Lower lobe of right lung (tissue), 2 donors: ENCODE data around the gene EFCAB12. TPM values are rescaled to one million over a fixed set of nuclear protein-coding genes. Genes with fewer than 3 reads are reported as not detected.
"Not testable (repeated sequence)": the region's sequence is repeated elsewhere in the genome, so short reads cannot be mapped to it uniquely, and the experiment has no call there.

ENCODE experiments used
- ATAC-seq, 2 donors: fragments of 200-7000 bp; cut with Tn5 transposase; one replicate each; pipeline ENCODE4 v1.9.1; 2020 to 2022; ENCODE audit warnings: mild to moderate bottlenecking in 2 of 2, moderate library complexity in 2 of 2
- DNase-seq: peaks from one replicate; pipeline ENCODE4 v3.0.0-alpha.2; 2020
- H3K27ac ChIP-seq: fragments of 200-600 bp; one replicate; pipeline ENCODE4 v1.8.0; 2022
- H3K27me3 ChIP-seq: fragments of 200-600 bp; one replicate; pipeline ENCODE4 v1.8.0; 2022; ENCODE audit warnings: low read depth
- H3K36me3 ChIP-seq: fragments of 200-600 bp; one replicate; pipeline ENCODE4 v1.8.0; 2022; ENCODE audit warnings: mild to moderate bottlenecking
- H3K4me1 ChIP-seq: fragments of 200-600 bp; one replicate; pipeline ENCODE4 v1.8.0; 2022
- H3K4me3 ChIP-seq: fragments of 200-600 bp; one replicate; pipeline ENCODE4 v1.8.0; 2022; ENCODE audit warnings: mild to moderate bottlenecking
- H3K9me3 ChIP-seq: fragments of 200-600 bp; one replicate; pipeline ENCODE4 v1.8.0; 2022
- CTCF ChIP-seq: fragments of 200-600 bp; IDR thresholded peaks from one replicate; pipeline ENCODE4 v1.8.0; 2022; ENCODE audit warnings: antibody characterized with exemption, mild to moderate bottlenecking
- intact Hi-C: fragments of 100-400 bp; cut with DNase I; formaldehyde crosslinking; loops from one replicate; pipeline ENCODE4 v1.11.0; 2022
- total RNA-seq: library from RNA; stranded (reverse); fragmentation: NEBNext Ultra II Directional; extraction: Animal tissue kit (Norgen Biotek cat#: 25700); gene quantifications from one replicate; pipeline ENCODE4 v1.2.1, GENCODE V29; 2021
- donor health status: DM: no; HTN: yes; CAD: no; lungs with severe emphysema.

Gene EFCAB12
- total RNA-seq, 1 donor from 2014 or later: 4.8 TPM

GRCh38 chr3:129366312-129366831 lies 62.1 kb downstream of the EFCAB12 start:
- no peaks in the 10 kb centered on the region for H3K27me3 ChIP-seq
- intact Hi-C loops: no loop called here
- DNase-seq: no peak

GRCh38 chr3:129365296-129366136 lies 62.9 kb downstream of the EFCAB12 start:
- Histone ChIP-seq H3K27ac (no peak overlapping the region), H3K27me3 (no peaks in the 10 kb centered on the region), H3K4me3 (peak overlapping the region; percentile 19), H3K9me3 (no peaks in the 10 kb centered on the region), H3K4me1 (no peaks in the 10 kb centered on the region), H3K36me3 (no peaks in the 10 kb centered on the region)
- ATAC-seq: no peak
- no peak for DNase-seq
- intact Hi-C loops: no loop called here
- no peak for TF ChIP-seq CTCF

More at GRCh38 chr3:129366312-129366831, 62.1 kb downstream of the EFCAB12 start:
- no peaks in the 10 kb centered on the region for H3K9me3 ChIP-seq
- H3K36me3 ChIP-seq: no peaks in the 10 kb centered on the region
- no peaks in the 10 kb centered on the region for H3K4me1 ChIP-seq
- no peak for ATAC-seq
- TF ChIP-seq CTCF: no peak
- H3K4me3 ChIP-seq: no peak overlapping the region
- H3K27ac ChIP-seq: no peak overlapping the region

- H3K4me1 ChIP-seq, H3K27ac ChIP-seq, H3K27me3 ChIP-seq, H3K9me3 ChIP-seq, intact Hi-C loops, H3K36me3 ChIP-seq: not testable (repeated sequence)
- DNase-seq: peak; percentile 72
- peak overlapping the region; percentile 19 for H3K4me3 ChIP-seq
- peak in 1 of 2 donors; percentile 65 for ATAC-seq
Observed at GRCh38 chr3:129364811-129365210, 63.6 kb downstream of the EFCAB12 start.

- intact Hi-C loops, ATAC-seq, DNase-seq: not testable (repeated sequence)
Observed at GRCh38 chr3:129363356-129363755, 65.1 kb downstream of the EFCAB12 start.

GRCh38 chr3:129360705-129361460 lies 67.6 kb downstream of the EFCAB12 start:
- no peaks in the 10 kb centered on the region for H3K36me3 ChIP-seq
- no peak overlapping the region for H3K4me3 ChIP-seq
- intact Hi-C loops: no loop called here
- no peak overlapping the region for H3K27ac ChIP-seq
- DNase-seq (no peak), ATAC-seq (no peak)
- TF ChIP-seq CTCF: no peak
- no peaks in the 10 kb centered on the region for H3K4me1 ChIP-seq
- H3K27me3 ChIP-seq: no peaks in the 10 kb centered on the region
- H3K9me3 ChIP-seq: no peaks in the 10 kb centered on the region

More at GRCh38 chr3:129363356-129363755, 65.1 kb downstream of the EFCAB12 start:
- not testable (repeated sequence) for H3K4me3 ChIP-seq, H3K27me3 ChIP-seq, H3K36me3 ChIP-seq, H3K4me1 ChIP-seq, H3K27ac ChIP-seq, H3K9me3 ChIP-seq

GRCh38 chr3:129360171-129360611 lies 68.2 kb downstream of the EFCAB12 start:
- intact Hi-C loops: no loop called here
- Histone ChIP-seq H3K27me3 (no peaks in the 10 kb centered on the region), H3K9me3 (no peaks in the 10 kb centered on the region), H3K4me1 (no peaks in the 10 kb centered on the region), H3K27ac (no peak overlapping the region), H3K36me3 (no peaks in the 10 kb centered on the region), H3K4me3 (no peak overlapping the region)
- TF ChIP-seq CTCF: no peak
- ATAC-seq: no peak
- no peak for DNase-seq
